Nephron (organoid): ENCODE measurements around the gene SYNDIG1.

Experiments
- H3K27ac Mint-ChIP-seq, 3 experiments: 2 replicates each; pipeline ENCODE4 v1.8.0; 2020; ENCODE audit warnings: mixed read lengths in 3 of 3, mild to moderate bottlenecking in 2 of 3, moderate library complexity in 1 of 3
- H3K27me3 Mint-ChIP-seq: 2 replicates; pipeline ENCODE4 v1.8.0; 2021; ENCODE audit warnings: low read depth, mild to moderate bottlenecking, moderate library complexity, mixed read lengths
- H3K36me3 Mint-ChIP-seq: 2 replicates; pipeline ENCODE4 v1.8.0; 2020; ENCODE audit warnings: low read depth, mixed read lengths
- H3K4me1 Mint-ChIP-seq: 2 replicates; pipeline ENCODE4 v1.8.0; 2020; ENCODE audit warnings: mixed read lengths
- H3K4me3 Mint-ChIP-seq, 3 experiments: 2 replicates each; pipeline ENCODE4 v1.8.0; 2020; ENCODE audit warnings: mild to moderate bottlenecking in 3 of 3, mixed read lengths in 3 of 3, moderate library complexity in 2 of 3
- H3K9me3 Mint-ChIP-seq: 2 replicates; pipeline ENCODE4 v1.8.0; 2020; ENCODE audit warnings: mixed read lengths
- TF ChIP-seq, protein P1 (sequence below), 3 experiments: fragments of 200-600 bp; sonication (generic); IDR thresholded peaks; one replicate each; pipeline ENCODE4 v1.5.0; 2021; ENCODE audit warnings: antibody characterized with exemption in 3 of 3; ENCODE audit not compliant: unreplicated experiment in 3 of 3

Gene SYNDIG1

DNA sequence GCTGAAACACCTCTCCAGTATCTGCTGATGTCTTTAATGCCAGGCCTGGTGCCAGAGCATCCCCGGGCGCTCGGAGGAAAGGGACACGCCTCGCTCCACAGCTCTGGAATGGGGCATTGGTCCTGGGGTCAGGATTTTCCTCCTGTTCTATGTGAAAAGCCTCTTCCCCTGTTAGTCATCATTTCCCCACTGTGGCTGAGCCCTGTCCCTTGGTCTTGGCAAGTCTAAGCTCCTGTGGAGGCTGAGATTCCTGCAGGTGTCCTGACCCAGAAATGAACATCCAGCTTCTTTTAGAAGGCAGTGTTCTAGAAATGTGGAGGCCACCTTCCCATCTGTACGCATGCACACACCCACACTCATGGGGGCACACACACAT lies 19.4 kb downstream of the SYNDIG1 start:
- H3K9me3 Mint-ChIP-seq: no peaks in the 10 kb centered on the region
- H3K36me3 Mint-ChIP-seq: no peaks in the 10 kb centered on the region
- no peak overlapping the region for H3K4me3 Mint-ChIP-seq
- H3K27ac Mint-ChIP-seq: no peak overlapping the region
- peaks cover 12% of the 10 kb centered on the region for H3K4me1 Mint-ChIP-seq
- H3K27me3 Mint-ChIP-seq: peaks cover 23% of the 10 kb centered on the region
- TF ChIP-seq, protein P1, sequence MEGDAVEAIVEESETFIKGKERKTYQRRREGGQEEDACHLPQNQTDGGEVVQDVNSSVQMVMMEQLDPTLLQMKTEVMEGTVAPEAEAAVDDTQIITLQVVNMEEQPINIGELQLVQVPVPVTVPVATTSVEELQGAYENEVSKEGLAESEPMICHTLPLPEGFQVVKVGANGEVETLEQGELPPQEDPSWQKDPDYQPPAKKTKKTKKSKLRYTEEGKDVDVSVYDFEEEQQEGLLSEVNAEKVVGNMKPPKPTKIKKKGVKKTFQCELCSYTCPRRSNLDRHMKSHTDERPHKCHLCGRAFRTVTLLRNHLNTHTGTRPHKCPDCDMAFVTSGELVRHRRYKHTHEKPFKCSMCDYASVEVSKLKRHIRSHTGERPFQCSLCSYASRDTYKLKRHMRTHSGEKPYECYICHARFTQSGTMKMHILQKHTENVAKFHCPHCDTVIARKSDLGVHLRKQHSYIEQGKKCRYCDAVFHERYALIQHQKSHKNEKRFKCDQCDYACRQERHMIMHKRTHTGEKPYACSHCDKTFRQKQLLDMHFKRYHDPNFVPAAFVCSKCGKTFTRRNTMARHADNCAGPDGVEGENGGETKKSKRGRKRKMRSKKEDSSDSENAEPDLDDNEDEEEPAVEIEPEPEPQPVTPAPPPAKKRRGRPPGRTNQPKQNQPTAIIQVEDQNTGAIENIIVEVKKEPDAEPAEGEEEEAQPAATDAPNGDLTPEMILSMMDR (IDR thresholded peaks at IDR 0.05; ENCODE audit: unreplicated experiment in 3 of 3): no peak

DNA sequence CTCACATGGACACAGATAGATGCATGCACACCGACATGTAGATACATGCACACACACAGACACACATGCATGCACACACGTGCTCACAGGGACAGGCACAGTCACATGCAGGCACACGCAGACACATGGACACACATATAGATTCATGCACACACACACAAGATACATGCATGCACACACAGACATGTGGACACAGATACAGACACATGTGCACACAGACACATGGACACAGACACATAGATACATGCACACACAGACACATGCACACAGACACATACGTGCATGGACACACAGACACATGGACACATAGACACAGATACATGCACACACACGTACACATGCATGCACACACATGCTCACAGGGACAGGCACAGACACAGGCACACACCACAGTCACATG lies 19.8 kb downstream of the SYNDIG1 start:
- Mint-ChIP-seq H3K27ac (no peak overlapping the region), H3K4me1 (peaks cover 12% of the 10 kb centered on the region), H3K27me3 (peaks cover 23% of the 10 kb centered on the region), H3K4me3 (no peak overlapping the region), H3K36me3 (no peaks in the 10 kb centered on the region), H3K9me3 (no peaks in the 10 kb centered on the region)
- TF ChIP-seq, protein P1 (IDR thresholded peaks at IDR 0.05; ENCODE audit: unreplicated experiment in 3 of 3): no peak

DNA sequence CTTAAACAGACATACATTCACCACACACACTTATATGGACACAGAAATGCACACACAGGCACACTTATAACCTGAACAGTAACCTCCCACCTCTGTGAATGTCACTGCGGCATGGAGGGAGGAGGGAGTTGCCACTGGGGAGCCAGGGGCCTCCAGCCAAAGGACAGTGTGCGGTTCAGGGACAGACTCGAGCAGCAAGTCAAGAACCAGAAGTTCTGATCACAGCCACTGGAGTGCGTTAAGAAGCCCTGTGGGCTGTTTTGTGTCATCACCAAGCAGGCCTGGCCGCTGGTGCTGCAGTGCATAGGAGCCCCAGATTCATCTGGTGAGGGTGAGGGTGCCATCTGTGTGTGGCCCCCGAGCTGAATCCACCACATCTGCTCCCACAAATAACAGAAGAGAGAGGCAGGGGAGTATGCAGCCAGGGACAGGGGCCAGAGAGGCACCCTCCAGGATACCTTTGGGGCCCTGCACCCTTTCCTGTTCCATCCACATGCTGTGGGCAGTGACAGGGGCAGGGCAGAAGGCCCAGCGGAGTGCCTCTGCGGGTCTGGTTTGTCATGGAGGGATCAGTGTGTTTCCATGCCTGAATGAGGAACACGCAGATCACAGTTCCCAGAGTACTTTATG lies 20.3 kb downstream of the SYNDIG1 start:
- H3K4me3 Mint-ChIP-seq: no peak overlapping the region
- H3K27me3 Mint-ChIP-seq: peaks cover 23% of the 10 kb centered on the region
- peaks cover 12% of the 10 kb centered on the region for H3K4me1 Mint-ChIP-seq
- no peaks in the 10 kb centered on the region for H3K9me3 Mint-ChIP-seq
- H3K36me3 Mint-ChIP-seq: no peaks in the 10 kb centered on the region
- TF ChIP-seq, protein P1 (IDR thresholded peaks at IDR 0.05; ENCODE audit: unreplicated experiment in 3 of 3): no peak
- H3K27ac Mint-ChIP-seq: no peak overlapping the region

DNA sequence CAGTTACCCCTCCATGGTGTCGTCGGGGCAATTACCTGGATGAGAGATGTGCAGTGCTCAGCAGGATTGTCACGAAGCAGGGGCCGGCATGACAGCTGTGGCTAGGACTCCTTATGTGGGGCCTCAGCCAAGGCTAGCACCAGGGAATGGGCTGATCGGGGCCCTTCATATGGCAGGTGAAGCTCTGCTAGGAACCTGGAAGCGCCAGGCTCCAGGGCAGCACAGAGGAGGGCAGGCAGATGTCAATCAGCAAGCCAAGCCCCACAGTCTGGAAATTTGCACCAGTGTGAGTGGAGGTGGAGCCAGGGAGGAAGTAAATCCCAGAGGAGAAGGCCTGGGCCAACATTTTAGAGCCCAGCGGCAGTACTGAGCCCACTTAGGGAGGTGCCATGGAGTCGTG lies 21.2 kb downstream of the SYNDIG1 start:
- Mint-ChIP-seq H3K4me3 (no peak overlapping the region), H3K9me3 (no peaks in the 10 kb centered on the region), H3K27ac (no peak overlapping the region), H3K27me3 (peaks cover 19% of the 10 kb centered on the region), H3K4me1 (peaks cover 12% of the 10 kb centered on the region), H3K36me3 (no peaks in the 10 kb centered on the region)
- TF ChIP-seq, protein P1 (IDR thresholded peaks at IDR 0.05; ENCODE audit: unreplicated experiment in 3 of 3): no peak

DNA sequence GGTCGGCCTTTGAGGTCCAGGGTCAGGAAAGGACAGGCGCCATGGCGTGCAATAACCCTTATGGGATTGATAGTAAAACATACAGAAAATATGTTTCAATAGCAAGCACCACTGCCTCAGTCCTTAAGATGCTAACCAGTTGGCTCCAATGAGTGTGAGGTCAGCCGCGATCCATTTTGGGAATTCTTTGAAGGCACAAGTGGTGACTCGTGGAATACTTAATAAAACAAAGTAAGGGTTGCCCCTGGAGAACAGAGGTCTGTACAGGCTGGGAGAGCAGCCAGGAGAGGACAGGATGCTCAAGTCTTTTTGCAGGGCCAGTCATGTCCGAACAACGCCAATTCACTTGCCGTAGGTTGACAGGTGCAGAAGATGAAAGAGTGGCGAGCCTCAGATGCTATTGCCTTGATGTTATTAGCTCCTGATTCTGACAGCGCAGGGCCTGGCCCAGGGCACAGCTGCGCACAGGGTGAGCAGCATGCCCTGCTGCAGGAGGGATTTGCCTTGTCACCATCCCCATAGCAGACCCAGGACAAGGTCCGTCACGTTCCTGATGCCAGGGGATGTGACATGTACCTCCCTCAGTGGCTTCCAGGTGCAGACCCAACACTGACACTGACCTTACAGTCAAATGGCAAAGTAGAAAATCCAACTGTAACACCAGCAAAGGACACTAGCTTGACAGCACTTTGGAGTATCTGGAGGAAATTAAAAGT lies 21.8 kb downstream of the SYNDIG1 start:
- Mint-ChIP-seq H3K36me3 (no peaks in the 10 kb centered on the region), H3K4me3 (no peak overlapping the region), H3K27me3 (peaks cover 18% of the 10 kb centered on the region), H3K4me1 (peaks cover 12% of the 10 kb centered on the region), H3K9me3 (no peaks in the 10 kb centered on the region), H3K27ac (no peak overlapping the region)
- TF ChIP-seq, protein P1 (IDR thresholded peaks at IDR 0.05; ENCODE audit: unreplicated experiment in 3 of 3): no peak
